ENCODE data around the gene C1orf198.
"Not testable (repeated sequence)": the region's sequence is repeated elsewhere in the genome, so short reads cannot be mapped to it uniquely, and the experiment has no call there.

The C1orf198 gene

DNA sequence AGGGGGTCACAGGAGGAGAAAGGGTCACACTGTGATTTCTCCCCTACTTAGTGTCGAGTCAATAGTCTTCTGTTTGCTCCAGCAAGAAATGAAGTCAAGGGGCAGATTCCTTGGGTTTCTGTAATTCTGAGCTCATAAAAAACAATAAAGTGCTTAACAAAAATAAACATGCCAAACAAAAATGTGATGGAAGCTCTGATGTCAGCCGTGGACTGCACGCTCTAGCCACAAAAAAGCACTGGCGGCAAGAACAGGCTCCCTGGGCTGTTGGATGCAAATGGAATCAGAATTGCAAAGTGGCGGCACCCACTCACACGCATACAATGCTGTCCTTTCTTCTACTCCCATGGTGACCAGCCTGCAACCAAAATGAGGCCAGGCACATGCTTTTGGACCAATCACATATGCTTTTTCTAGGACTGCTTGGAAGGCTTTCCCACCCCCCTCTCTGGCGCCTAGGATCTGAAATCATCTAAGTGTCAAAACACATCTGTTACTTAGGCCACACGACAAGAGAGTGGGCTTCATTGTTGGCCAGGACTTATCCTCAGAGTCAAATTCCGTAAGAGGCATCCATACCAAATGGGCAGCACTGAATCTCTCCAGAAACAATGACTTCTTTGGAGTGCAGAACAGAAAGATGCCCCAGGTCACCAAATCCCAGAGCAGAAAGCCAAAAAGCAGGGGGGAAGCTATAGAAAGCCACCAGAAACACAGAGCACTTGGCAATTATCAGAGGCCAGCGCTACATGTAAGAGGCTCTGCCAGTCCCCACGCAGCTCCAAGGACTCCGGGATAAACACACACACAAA, 9.2 kb downstream of the C1orf198 start:
- no peak for DNase-seq (ENCODE audit: low spot score)

DNA sequence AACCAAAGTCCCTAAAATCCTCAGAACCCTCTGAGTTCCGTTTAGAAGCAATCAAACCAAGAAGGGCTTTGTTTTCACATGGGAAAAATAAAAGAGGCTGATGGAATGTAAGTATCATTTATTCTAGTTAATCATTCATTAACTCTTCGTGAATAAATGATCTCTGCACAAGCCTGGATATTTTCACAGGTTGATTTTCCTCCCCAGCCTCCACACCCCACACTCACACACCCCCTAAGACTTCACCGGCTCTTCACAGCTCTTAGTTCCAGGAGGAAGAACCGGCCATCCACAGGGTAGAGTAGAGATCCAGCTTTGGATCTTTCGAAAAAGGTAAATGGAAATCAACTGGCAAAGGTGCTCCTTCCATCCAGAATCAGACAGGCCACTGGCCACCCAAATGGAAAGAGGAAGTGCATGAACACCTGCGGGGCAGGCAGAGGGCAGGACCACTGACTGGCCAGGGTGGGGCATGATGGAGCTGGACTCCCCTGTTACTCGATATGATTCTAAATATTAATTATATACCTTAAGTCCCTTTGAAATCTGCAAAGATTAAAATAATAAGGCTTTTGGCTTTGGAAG, 10.0 kb downstream of the C1orf198 start:
- DNase-seq (ENCODE audit: low spot score), result no peak

DNA sequence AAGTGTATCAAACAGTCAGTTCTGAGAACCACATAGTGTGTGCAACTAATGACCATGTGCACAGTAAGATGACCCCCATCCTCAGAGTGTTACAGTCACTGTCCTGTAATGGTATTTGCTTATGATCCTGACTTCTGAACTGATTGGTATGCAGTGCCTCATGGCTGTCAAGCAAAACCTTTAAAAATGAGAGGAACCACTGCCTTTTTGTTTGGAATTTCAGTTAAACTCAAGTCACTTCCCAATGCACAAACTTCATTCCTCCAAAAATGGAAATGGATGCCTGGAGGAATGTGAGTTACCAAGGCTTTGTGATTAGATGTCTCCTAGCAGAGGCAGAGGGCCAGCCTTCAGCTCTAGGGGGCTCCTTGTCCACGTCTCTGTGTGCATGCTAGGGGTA, 10.5 kb downstream of the C1orf198 start:
- DNase-seq (ENCODE audit: low spot score), result no peak

DNA sequence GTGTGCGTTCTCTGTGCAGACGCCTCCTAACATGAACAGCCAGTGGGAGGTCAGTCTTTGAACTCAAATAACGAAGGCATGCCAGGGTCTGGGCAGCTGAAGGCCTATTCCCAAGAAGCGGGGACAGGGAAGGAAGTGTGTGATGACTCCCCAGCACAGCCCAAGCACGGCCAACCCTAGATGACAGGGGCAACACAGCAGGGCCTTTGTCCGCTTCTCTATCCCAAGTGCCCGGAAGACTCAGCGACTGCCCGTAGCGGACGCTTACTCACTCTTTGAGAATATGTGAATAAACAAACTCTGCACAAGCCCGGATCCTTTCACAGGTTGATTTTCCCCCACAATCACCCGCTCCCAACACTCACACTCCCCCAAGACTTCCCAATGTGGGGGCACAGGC, 11.2 kb downstream of the C1orf198 start:
- no peak for DNase-seq (ENCODE audit: low spot score)

DNA sequence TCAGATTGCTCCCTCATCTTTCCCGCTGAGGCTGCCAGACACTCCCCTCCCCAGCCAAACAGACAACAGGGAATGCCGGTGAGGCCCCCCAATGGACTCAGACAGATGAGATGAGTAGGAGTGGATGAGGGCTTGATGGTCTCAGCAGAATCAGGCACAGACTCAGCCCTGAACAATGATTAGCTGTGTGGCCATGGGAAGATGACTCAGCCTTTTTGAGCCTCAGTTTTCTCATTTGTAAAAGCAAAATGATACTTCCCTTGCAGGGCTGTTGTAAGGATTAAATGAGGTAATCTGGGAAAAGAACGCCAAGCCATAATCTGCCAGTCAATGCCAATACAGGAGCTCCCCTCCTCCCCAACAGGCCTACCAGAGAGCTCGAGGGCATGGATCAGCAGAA, 12.4 kb downstream of the C1orf198 start:
- no peak for DNase-seq (ENCODE audit: low spot score)

DNA sequence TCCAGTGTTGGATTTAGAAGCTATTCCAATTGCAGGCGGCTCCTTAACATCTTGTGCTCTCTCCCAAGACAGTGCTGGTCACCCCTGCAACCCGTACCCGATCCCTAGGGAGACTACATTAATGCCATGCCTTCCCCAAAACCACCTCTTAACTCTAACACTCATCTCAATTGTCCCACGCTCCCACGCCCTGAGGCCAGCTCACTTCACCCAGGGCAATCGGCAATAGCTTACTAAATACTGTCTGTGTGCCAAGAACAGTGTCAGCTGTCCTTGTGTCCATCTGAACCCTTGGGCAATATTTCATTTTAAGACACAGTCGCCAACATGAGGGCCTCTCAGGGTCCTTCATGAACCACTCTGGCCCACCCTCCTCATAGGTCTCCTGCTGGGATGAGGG, 13.9 kb downstream of the C1orf198 start:
- no peak for DNase-seq (ENCODE audit: low spot score)

DNA sequence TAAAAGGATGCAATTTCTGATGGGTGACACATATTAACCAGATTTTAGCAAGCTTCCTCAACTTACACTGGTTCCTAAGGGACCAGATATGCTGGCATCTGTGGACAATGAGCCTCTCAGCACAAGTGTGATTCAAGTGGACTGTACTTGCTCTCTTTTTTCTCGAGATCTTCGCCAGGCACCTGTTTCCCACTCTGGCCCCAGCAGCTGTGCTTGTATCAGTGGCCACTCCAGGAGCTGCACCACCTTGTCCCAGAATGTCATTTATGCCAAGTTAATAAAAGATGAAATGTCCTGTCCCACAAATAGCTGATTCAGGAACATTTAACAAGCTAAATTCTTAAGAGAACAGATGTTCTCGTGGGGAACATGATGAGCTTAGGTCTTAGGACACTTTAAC, 14.6 kb downstream of the C1orf198 start:
- DNase-seq (ENCODE audit: low spot score), result no peak

DNA sequence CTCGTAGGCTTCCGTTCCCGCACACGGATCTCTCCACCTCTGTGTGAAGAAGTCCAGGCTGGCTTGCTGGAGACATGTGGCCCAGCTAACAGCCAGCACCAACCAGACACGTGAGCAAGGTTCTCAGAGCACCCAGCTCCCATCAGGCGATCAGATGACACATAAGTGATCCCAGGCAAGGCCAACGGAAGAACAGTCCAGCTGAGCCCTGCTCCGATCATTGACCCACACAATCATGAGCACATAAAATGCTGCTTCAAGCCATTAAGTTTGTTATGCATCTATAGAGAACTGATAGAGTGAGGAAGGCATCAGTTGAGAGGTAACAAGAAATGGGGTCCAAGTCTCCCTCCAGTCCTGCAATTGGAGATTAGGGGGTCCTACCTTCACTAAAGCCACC, 15.4 kb downstream of the C1orf198 start:
- no peak for DNase-seq (ENCODE audit: low spot score)

DNA sequence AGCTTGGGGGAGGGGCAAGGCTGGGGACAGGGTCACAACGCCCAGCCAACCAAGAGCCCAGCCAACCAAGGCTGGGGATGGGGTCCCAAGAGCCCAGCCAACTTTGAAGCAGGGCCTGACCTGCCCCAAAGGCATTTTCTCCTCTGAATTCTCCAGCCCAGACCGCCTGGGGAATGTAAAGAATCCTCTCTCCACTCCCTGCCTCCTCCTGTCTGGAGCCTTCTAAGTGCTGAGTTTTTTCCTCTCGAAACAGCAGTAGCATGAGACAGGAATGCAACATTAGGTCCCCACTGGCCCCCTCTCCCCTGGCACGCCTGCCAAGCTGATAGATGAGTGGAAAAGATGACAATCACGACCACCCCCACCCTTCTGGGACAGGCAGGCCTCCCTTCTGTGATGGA, 17.0 kb downstream of the C1orf198 start:
- DNase-seq (ENCODE audit: low spot score), result no peak

DNA sequence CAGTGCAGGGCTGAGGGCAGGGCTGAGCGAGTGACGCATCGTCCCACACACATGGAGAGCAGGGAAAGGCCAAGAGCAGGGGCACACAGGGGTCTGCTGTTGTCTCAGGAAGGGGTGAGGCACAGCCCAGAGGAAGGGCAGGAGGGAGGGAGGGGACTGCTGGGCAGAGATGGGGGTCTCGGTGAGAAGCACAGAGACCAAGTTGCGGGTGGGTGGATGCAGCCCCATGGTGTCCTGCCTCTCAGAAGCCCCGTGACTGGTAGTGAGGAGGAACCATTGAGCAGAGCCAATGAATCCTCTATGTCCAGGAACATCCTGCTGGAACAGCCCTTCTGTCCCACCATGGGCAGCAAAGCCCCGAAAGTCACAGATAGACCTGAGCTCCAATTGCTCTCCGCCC, 17.8 kb downstream of the C1orf198 start:
- DNase-seq (ENCODE audit: low spot score), result no peak

DNA sequence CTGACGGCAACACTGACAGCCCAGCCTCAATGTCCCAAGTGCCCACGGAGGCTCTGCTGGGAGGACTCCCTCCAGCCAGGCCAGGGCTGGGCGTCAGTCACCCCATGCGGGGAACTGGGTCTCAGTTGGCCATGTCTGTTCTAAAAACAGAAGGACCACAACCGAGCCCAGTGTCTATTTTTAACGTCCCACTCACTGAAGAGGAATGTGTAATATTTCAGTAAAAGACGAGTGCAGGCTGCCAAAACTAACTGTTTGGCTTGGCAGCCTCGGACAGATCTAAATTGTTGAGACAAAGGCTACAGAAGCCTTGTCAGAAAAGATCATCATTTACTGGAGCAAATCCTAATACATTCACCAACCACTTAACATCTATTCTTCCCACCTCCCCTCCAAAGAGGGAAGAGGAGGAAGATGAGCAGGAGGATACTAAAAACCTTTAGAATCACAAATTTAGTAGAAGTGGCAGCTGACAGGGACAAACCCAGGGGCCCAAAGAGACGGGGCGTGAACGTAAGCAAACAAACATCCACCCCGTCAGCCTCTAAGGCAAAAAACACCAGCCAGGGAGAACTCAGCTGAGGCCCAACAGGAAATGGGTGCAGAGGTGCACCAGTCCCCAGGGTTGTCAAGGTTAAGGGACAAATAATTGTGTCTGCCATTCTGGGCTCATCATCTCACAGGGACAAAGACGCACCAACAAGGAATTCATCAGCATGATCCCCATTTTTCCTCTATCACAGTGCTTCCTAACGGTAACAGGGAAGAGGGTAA, 18.7 kb downstream of the C1orf198 start:
- DNase-seq (ENCODE audit: low spot score), result no peak

DNA sequence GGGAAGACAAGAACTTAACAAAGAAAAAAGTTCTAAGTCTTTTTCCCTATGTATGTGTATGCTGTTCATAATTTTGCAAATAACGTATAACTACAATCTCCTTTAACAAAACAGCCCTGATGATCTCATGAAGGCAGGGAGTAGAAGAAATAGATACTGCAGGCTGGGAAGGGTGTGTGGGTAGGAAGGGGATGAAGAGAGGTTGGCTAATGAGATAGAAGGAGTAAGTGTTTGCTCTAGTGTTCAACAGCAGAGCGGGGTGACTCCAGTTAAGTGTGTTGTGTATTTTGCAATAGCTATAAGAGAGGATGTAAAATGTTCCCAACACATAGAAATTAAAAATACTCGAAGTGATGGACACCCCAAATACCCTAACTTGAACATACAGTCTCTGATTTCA, 20.1 kb downstream of the C1orf198 start:
- DNase-seq (ENCODE audit: low spot score), result no peak

DNA sequence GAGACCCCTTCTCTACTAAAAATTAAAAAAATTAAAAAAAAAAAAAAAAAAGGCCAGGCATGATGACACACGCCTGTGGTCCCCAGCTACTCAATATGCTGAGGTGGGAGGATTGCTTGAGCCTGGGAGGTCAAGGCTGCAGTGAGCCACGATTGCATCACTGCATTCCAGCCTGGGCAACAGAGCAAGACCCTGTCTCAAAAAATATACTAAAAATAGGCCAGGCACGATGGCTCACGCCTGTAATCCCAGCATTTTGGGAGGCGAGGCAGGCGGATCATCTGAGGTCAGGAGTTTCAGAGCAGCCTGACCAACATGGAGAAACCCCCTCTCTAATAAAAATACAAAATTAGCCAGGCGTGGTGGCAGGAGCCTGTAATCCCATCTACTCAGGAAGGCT, 23.1 kb downstream of the C1orf198 start:
- DNase-seq (ENCODE audit: low spot score), result not testable (repeated sequence)

DNA sequence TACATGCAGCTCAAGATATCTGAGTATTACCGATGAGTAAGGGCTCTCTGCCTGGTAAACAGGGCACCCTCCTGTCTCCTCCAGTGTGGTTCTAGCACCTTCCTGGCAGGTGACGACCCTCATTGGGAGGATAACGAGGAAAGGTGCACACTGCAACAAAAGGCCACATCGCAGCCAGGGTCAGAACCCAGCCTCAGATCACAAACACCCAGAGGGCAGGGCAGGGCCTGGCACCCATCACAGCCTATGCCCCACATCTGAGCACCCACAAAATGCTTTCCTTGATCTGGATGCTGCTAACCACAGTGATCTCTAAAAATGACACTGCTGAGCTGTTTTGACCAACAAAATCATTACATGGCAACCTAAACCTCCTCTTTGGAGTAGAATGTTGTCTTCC, 23.8 kb downstream of the C1orf198 start:
- DNase-seq (ENCODE audit: low spot score), result no peak

DNA sequence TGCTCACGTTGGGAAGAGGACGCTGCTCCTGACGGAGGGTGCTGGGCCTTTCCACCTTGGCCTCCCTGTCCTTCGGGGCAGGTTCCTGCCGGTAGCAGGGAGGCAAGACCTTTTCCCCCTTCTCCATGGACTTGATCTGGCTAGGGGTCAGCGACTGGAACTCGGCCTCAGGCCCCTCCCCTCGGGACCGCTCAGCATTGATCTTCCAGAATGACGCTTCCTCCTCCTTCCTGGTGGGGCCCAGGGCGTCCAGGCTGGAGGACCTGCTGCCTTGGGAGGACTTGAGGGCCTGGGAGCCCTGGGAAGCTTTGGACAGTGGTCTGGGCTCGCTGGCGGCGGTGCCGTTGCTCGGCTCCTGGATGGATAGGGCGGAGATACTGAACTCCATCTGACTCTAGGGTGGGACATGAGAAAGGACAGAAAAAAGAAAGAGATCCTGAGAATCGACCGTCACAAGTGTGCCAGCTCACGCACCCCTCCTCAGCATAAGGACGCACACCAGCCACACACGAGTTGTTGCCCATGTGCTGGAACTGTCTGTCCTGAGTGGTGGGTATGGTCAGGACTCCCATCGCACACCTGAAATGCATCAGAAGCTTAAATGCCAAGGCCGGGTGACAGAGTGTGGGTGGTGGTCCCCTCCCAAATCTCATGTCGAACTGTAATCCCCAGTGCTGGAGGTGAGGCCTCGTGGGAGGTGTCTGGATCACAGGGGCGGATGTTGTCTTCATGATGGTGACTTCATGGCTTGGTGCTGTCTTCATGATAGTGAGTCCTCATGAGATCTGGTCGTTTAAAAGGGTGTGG, 24.6 kb downstream of the C1orf198 start:
- no peak for DNase-seq (ENCODE audit: low spot score)

DNA sequence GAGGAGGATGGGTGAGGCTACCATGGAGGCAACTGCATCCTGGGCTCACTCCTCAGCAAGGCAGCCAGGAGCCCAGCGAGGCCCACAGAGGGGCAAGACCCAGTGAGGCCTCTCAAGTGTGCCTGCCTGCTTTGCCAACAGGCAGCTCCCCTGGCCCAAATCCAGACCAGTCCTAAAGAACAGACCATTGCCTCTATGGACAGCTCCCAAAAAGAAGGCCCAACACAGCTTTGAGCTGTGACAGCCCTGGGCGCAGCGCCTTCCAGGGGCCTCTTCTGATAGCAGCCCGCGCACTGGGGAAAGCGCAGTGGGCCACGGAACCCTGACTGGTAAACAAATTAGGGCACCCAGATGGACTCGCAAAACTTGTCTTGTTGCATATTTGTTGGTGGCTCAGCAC, 25.5 kb downstream of the C1orf198 start:
- DNase-seq (ENCODE audit: low spot score), result no peak

DNA sequence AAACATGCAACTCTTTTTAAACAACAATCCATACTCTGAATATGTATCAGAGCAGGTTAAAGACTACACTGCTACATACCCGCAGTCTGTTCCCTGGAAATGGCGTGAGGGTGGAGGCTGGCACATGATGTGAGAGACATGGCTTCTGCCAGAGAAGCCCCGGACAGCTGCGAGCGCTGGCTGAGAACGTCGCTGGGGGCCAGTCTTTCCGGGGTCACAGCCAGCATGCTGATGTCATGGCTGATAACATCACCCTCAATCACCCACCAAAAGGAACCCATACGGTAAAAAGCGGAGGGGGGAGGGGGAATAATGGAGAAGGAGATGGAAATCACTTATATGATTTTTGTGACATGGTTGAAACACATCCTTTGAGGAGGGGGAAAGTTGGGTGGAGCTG, 29.1 kb downstream of the C1orf198 start:
- no peak for DNase-seq (ENCODE audit: low spot score)

DNA sequence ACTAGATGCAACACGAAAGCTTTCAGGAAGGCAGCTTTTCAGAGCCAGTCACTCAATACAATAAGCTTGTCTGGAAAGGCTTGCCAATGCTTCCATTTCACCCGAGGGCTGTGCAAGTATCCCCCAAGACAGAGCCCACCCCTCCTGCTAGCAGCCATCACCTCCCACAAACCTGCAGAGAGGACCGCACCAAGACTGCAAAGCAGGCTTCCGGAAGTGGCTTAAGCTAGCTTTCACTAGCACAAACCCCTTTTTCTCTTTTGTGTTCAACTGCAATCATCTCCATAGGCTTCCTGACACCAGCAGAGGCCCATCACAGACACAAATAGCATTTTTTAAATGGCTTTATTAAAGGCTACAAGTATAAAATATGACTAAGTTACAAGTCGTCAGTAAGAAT, 31.5 kb downstream of the C1orf198 start:
- DNase-seq (ENCODE audit: low spot score), result no peak

DNA sequence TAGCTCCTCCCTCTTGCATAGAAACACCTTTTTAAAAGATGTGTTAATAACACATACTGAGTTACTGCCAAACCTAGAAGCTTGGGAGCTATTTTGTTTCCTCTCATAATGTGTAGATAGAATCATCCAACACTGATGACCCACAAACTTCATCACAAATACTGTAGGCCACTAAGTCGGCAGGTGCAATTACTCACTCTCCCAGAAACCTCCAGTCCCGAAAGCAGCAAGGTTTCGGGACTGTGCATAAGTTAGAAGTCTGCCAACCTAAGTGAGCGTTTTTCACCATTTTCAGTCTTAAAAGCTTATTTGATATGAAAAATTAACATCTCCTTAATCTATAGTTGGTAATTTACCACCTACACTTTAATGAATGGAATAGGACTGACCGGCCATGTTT, 32.0 kb downstream of the C1orf198 start:
- peak; percentile 3 for DNase-seq (ENCODE audit: low spot score)

DNA sequence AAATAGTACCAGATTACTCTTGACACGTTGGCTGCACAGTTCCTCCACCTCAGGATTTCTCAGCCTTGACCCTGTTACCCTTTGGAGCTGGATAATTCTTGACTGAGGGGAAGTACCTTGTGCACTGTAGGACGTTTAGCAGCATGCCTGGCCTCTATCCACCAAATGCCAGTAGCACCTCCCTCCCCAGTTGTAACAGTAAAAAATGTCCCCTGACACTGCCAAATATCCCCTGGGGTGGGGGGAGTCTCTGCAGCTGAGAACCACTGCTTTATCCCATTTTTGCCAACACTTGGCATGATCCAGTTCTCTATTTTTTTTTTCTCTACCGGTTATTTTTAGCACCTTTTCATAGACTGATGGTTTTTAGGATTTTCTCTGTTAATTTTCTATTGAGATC, 34.0 kb downstream of the C1orf198 start:
- DNase-seq (ENCODE audit: low spot score), result peak; percentile 12

DNA sequence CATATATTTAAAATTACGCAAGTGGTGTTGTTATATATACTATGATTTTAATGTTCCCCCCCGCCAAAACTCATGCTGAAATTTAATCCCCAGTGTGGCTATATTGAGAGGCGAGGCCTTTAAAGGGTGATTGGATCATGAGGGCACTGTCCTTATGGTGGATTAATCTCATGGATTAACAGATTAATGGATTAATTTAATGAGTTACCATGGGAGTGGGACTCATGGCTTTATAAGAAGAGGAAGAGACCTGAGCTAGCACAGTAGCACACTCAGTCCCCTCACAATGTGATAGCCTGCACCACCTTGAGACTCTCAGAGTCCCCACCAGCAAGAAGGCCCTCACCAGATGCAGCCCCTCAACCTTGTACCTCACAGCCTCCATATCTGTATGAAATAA, 34.8 kb downstream of the C1orf198 start:
- DNase-seq (ENCODE audit: low spot score), result peak; percentile 55

DNA sequence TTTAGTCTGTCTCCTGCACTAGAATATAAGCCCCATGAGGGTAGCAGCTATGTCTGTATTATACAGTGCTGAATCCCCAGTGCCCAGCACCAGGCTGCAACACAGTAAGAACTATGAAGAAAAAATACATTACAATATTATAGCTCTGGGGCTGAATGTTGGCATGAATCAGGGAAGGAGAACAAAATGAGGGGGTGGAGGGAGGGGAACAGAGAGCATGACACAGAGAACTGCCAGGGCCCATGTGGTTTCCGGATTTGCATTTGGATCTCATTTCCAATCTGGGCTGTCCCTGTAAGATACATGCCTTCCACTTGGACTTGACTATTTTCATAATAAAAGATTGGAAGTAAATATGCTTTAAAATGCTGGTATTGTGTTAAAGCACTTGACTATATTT, 35.8 kb downstream of the C1orf198 start:
- peak; percentile 5 for DNase-seq (ENCODE audit: low spot score)

Measured in D341Med (cell line).